Sigmoid colon (tissue), 7 donors: Measurements from ENCODE around the gene CFAP58. TPM values are rescaled to one million over a fixed set of nuclear protein-coding genes. Genes with fewer than 3 reads are reported as not detected.
A peak's percentile ranks its signal among the peaks of the same experiment; 100 is the strongest.

Experiments
- DNase-seq: peaks from one replicate; pipeline ENCODE4 v3.0.0-alpha.2; 2019
- H3K27ac ChIP-seq, 4 donors: fragments of 200-600 bp; sonication (generic); one replicate each; pipeline ENCODE4 v1.5.1; 2016 to 2019; ENCODE audit warnings: mild to moderate bottlenecking in 1 of 4
- H3K27me3 ChIP-seq, 3 donors: fragments of 200-600 bp; sonication (generic); one replicate each; pipeline ENCODE4 v1.5.1; 2019; ENCODE audit warnings: mild to moderate bottlenecking in 1 of 3
- H3K36me3 ChIP-seq, 4 donors: fragments of 200-600 bp; sonication (generic); one replicate each; pipeline ENCODE4 v1.5.1; 2016 to 2019
- H3K4me1 ChIP-seq, 4 donors: fragments of 200-600 bp; sonication (generic); one replicate each; pipeline ENCODE4 v1.5.1; 2017 to 2019
- H3K4me3 ChIP-seq, 4 donors: fragments of 200-600 bp; sonication (generic); one replicate each; pipeline ENCODE4 v1.5.1; 2017 to 2019; ENCODE audit warnings: mild to moderate bottlenecking in 2 of 4, moderate library complexity in 1 of 4
- H3K9me3 ChIP-seq, 4 donors: fragments of 200-600 bp in 3 of 4; sonication (generic) in 3 of 4; one replicate each; pipeline versions ENCODE4 v1.5.1 to v1.6.1; 2013 to 2019
- EP300 ChIP-seq, 4 donors: sonication (generic); formaldehyde crosslinking; IDR thresholded peaks; one replicate each; pipeline ENCODE4 v1.6.1; 2017; ENCODE audit warnings: antibody characterized with exemption in 4 of 4
- POLR2A ChIP-seq, 2 donors: fragments of 450-650 bp; IDR thresholded peaks; one replicate each; pipeline ENCODE4 v1.6.1; 2016; ENCODE audit warnings: antibody characterized with exemption in 2 of 2, mild to moderate bottlenecking in 2 of 2, moderate library complexity in 2 of 2
- POLR2AphosphoS5 ChIP-seq, 4 donors: sonication (generic); formaldehyde crosslinking; IDR thresholded peaks; one replicate each; pipeline ENCODE4 v1.6.1; 2017; ENCODE audit warnings: antibody characterized with exemption in 4 of 4
- WGBS, 2 donors: extraction: QIAGEN DNeasy Blood & Tissue Kit; methylation state at CpG; one replicate each; pipeline ENCODE4 v1.1.7; 2013; 5-methylcytosine and 5-hydroxymethylcytosine counted together
- intact Hi-C: fragments of 100-400 bp; cut with DNase I; formaldehyde crosslinking; loops from one replicate; pipeline ENCODE4 v1.15.1; 2023
- polyA plus RNA-seq, 3 donors: library from polyadenylated mRNA; stranded (reverse); fragments of 200-250 nt; gene quantifications; one replicate each; pipeline ENCODE4 v1.2.3, GENCODE V29; 2013
- total RNA-seq, 4 donors: library from RNA; depleted of rRNA; stranded (reverse); fragments of >200 nt; gene quantifications; one replicate each; pipeline ENCODE4 v1.1.0, GENCODE V29; 2016
- TF ChIP-seq, protein P1 (sequence below), 4 experiments: fragments of 450-650 bp in 3 of 4; fragments of 200-600 bp in 1 of 4; IDR thresholded peaks; one replicate each; pipeline ENCODE4 v1.5.1; 2016 to 2019; ENCODE audit warnings: antibody characterized with exemption in 4 of 4, mild to moderate bottlenecking in 3 of 4, moderate library complexity in 2 of 4
- donor health status: healthy with polysubstance abuse.
- donor health status: Bipolar disorder and iron deficiency.
- donor health status: healthy.

The CFAP58 gene
- total and polyA plus RNA-seq, 7 donors = 0.09 to 1.1 (median 0.55) TPM; not detected in 2

DNA sequence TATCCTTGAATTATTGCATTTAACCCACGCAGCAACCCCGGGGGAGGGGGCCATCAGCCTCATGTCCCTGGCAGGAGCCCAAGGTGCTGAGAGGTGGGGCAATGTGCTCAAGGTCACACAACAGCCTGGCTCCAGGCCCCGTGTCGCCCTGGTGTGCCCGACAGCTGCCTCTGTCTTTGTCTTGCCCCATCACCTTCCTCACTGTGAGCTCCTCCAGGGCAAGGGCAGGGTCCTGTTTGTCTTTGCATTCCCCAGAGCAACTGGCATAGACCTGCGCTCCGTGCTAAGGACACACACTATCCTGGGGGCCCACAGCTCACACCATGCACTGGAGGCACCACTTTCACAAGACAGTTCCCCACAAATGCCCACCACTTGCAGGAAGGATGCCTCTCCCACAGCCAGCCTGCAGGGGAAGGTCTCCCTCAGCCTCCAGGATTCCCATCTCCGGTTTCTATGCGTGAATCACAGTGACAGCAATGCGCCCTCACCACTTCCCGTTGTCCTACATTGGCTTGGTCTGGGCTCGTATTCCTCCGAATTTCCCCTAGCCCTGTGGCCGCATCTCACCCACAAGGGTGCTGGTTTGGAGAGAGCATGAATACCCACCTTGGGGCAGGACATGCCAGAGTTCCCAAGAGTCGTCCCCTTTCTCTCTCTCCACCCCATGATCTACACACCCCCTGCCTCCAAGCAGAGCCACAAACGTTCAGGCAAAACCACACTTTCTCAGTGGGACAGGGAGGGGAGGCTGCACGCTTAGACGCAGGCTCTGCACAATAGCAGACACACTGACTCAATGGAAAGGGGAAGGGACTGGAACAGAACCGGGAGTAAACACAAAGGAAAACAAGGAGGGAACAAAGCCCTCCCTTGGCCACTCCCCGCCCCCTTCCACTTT, 25.6 kb upstream of the CFAP58 start:
- H3K36me3 ChIP-seq = no peaks in the 10 kb centered on the region
- WGBS, 2 donors = 48 to 66% methylated on average over 20 of the region's 20 CpGs
- peak; percentile 81 for DNase-seq
- H3K4me3 ChIP-seq = peak overlapping the region in 3 of 4 donors; percentile 4 to 20 (median 11)
- TF ChIP-seq, protein P1, sequence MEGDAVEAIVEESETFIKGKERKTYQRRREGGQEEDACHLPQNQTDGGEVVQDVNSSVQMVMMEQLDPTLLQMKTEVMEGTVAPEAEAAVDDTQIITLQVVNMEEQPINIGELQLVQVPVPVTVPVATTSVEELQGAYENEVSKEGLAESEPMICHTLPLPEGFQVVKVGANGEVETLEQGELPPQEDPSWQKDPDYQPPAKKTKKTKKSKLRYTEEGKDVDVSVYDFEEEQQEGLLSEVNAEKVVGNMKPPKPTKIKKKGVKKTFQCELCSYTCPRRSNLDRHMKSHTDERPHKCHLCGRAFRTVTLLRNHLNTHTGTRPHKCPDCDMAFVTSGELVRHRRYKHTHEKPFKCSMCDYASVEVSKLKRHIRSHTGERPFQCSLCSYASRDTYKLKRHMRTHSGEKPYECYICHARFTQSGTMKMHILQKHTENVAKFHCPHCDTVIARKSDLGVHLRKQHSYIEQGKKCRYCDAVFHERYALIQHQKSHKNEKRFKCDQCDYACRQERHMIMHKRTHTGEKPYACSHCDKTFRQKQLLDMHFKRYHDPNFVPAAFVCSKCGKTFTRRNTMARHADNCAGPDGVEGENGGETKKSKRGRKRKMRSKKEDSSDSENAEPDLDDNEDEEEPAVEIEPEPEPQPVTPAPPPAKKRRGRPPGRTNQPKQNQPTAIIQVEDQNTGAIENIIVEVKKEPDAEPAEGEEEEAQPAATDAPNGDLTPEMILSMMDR (IDR thresholded peaks at IDR 0.05) = no peak
- TF ChIP-seq POLR2A (IDR thresholded peaks at IDR 0.05) = peak in 1 of 2 donors; percentile 9
- peak; percentile 38 to 76 (median 64) for TF ChIP-seq POLR2AphosphoS5 (IDR thresholded peaks at IDR 0.05)
- TF ChIP-seq EP300 (IDR thresholded peaks at IDR 0.05) = no peak
- peak overlapping the region; percentile 78 to 99 (median 96) for H3K27ac ChIP-seq
- intact Hi-C loops = no loop called here
- peaks cover 0 to 100% (median 99%) of the 10 kb centered on the region in 4 donors for H3K4me1 ChIP-seq
- no peaks in the 10 kb centered on the region for H3K27me3 ChIP-seq
- H3K9me3 ChIP-seq = no peaks in the 10 kb centered on the region

GRCh38 chr10:104328646-104328895, 25.1 kb upstream of the CFAP58 start:
- Histone ChIP-seq H3K4me1 (peaks cover 0 to 100% (median 99%) of the 10 kb centered on the region in 4 donors), H3K4me3 (peak overlapping the region in 3 of 4 donors; percentile 4 to 20 (median 11)), H3K9me3 (no peaks in the 10 kb centered on the region), H3K27ac (peak overlapping the region; percentile 78 to 99 (median 96)), H3K27me3 (no peaks in the 10 kb centered on the region), H3K36me3 (no peaks in the 10 kb centered on the region)
- no peak for DNase-seq
- TF ChIP-seq POLR2A (IDR thresholded peaks at IDR 0.05) = no peak
- no peak for TF ChIP-seq EP300 (IDR thresholded peaks at IDR 0.05)
- TF ChIP-seq, protein P1 (IDR thresholded peaks at IDR 0.05) = no peak
- TF ChIP-seq POLR2AphosphoS5 (IDR thresholded peaks at IDR 0.05) = no peak
- intact Hi-C loops = no loop called here
- WGBS, 2 donors = 32 to 72% methylated on average over 3 of the region's 3 CpGs

GRCh38 chr10:104328896-104329710, 24.5 kb upstream of the CFAP58 start:
- Histone ChIP-seq H3K27me3 (no peaks in the 10 kb centered on the region), H3K27ac (peak overlapping the region; percentile 78 to 99 (median 96)), H3K9me3 (no peaks in the 10 kb centered on the region), H3K4me1 (peaks cover 0 to 100% (median 99%) of the 10 kb centered on the region in 4 donors), H3K36me3 (no peaks in the 10 kb centered on the region), H3K4me3 (peak overlapping the region in 3 of 4 donors; percentile 4 to 20 (median 11))
- DNase-seq = peak; percentile 87
- WGBS, 2 donors = 37 to 77% methylated on average over 15 of the region's 15 CpGs
- TF ChIP-seq, protein P1 (IDR thresholded peaks at IDR 0.05) = no peak
- TF ChIP-seq EP300 (IDR thresholded peaks at IDR 0.05) (peak in 1 of 4 donors; percentile 50), POLR2A (IDR thresholded peaks at IDR 0.05) (no peak), POLR2AphosphoS5 (IDR thresholded peaks at IDR 0.05) (peak; percentile 29 to 77 (median 38))
- intact Hi-C loops = no loop called here

DNA sequence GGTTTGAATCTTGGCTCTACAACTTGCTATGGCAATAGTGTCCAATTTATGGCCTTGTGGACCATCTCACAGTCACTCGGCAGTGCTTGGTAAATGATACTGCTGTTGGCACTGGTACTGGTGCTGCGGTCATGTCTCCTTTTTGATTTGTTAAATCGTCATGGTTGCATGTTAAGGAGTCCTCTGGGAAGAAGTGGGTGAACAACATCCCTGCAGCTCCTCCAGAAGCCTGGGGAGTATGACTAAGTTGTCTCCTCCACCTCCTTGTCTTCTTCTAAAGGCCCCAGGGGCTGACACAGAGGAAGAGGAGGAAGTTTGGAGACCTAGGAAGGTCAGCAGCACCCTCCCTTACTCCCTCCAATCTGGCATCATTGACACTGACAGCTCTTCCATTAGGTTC, 23.9 kb upstream of the CFAP58 start:
- intact Hi-C loops = loop anchor here (10.0 kb wide), 1 partner anchor 445 kb away; no protein-coding TSS in a partner anchor
- peak; percentile 64 for DNase-seq
- Histone ChIP-seq H3K9me3 (no peaks in the 10 kb centered on the region), H3K27me3 (no peaks in the 10 kb centered on the region), H3K4me1 (peaks cover 0 to 100% (median 100%) of the 10 kb centered on the region in 4 donors), H3K4me3 (no peak overlapping the region), H3K27ac (peak overlapping the region; percentile 78 to 99 (median 96)), H3K36me3 (no peaks in the 10 kb centered on the region)
- WGBS, 2 donors = 72 to 84% methylated on average over 3 of the region's 3 CpGs
- no peak for TF ChIP-seq EP300 (IDR thresholded peaks at IDR 0.05)
- TF ChIP-seq POLR2AphosphoS5 (IDR thresholded peaks at IDR 0.05) = no peak
- TF ChIP-seq, protein P1 (IDR thresholded peaks at IDR 0.05) = no peak
- no peak for TF ChIP-seq POLR2A (IDR thresholded peaks at IDR 0.05)
